GM19324 (cell line): Measurements from ENCODE around the gene MCUR1.

Source experiments
- ATAC-seq: cut with Tn5 transposase; IDR thresholded peaks from one replicate; pipeline ENCODE4 v1.9.1; 2021; ENCODE audit warnings: mild to moderate bottlenecking, moderate library complexity; ENCODE audit not compliant: unreplicated experiment, low FRiP score

The MCUR1 gene

DNA sequence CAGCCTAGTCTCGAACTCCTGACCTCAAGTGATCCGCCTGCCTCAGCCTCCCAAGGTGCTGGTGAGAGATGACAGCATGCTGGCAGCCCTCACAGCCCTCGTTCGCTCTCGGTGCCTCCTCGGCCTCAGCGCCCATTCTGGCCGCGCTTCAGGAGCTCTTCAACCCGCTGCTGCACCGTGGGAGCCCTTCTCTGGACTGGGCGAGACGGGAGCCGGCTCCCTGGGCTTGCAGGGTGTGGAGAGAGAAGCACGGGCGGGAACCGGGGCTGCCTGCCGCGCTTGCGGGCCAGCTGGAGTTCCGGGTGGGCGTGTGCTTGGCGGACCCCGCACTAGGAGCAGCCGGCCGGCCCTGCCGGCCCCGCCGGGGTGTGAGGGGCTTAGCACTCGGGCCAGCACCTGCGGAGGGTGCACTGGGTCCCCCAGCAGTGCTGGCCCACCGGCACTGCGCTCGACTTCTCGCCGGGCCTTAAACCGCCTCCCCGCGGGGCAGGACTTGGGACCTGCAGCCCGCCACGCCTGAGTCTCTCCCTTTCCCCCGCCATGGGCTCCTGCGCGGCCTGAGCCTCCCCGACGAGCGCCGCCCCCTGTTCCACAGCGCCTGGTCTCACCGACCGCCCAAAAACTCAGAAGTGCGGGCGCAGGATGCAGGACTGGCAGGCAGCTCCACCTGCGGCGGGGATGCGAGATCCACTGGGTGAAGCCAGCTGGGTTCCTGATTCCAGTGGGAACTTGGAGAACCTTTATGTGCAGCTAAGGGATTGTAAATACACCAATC, 71.2 kb downstream of the MCUR1 start:
- no peak for ATAC-seq

DNA sequence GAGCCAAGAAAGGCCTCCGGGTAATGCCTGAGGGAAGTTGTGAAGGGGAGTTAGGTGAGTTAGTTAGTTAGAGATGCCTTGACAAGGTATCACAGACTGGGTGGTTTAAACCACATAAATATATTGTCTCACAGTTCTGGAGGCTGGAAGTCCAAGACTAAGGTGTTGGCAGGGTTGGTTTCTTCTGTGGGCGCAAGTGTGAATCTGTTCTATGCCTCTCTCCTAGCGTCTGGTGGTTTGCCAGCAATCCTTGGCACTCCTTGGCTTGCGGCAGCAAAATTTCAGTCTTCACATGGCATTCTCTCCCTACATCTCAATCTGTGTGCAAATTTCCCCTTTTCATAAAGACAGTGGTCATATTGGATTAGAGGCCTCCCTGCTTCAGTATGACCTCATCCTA, 73.0 kb downstream of the MCUR1 start:
- ATAC-seq, result no peak
